IMR-90 (cell line): Measurements from ENCODE around the gene GNB5.

Experiments used
- CEBPB ChIP-seq: IDR thresholded peaks from 2 replicates; pipeline ENCODE4 v1.6.1; 2012; ENCODE audit warnings: low read depth, low read length, improper control_type of control experiment
- CHD1 ChIP-seq: IDR thresholded peaks from 2 replicates; pipeline ENCODE4 v1.6.1; 2012; ENCODE audit warnings: low read depth, low read length, improper control_type of control experiment
- CTCF ChIP-seq: conservative IDR thresholded peaks from 2 replicates; pipeline ENCODE4 v1.5.1; 2012; ENCODE audit warnings: mild to moderate bottlenecking, low read depth, low read length, improper control_type of control experiment
- FOS ChIP-seq: fragments of 150-350 bp; IDR thresholded peaks from 2 replicates; pipeline ENCODE4 v1.6.1; 2016; ENCODE audit warnings: low read depth, low read length
- MAZ ChIP-seq: IDR thresholded peaks from 2 replicates; pipeline ENCODE4 v1.6.1; 2012; ENCODE audit warnings: low read depth, mild to moderate bottlenecking, low read length, improper control_type of control experiment, moderate library complexity, borderline replicate concordance
- MXI1 ChIP-seq: IDR thresholded peaks from 2 replicates; pipeline ENCODE4 v1.6.1; 2012; ENCODE audit warnings: low read depth, mild to moderate bottlenecking, low read length, moderate library complexity, borderline replicate concordance
- NFE2L2 ChIP-seq: fragments of 150-350 bp; IDR thresholded peaks from 2 replicates; pipeline ENCODE4 v1.6.1; 2016; ENCODE audit warnings: low read depth, mild to moderate bottlenecking, low read length
- POLR2A ChIP-seq: IDR thresholded peaks from 2 replicates; pipeline ENCODE4 v1.6.1; 2012; ENCODE audit warnings: mild to moderate bottlenecking, low read depth, low read length
- RCOR1 ChIP-seq: IDR thresholded peaks from 2 replicates; pipeline ENCODE4 v1.6.1; 2012; ENCODE audit warnings: mild to moderate bottlenecking, low read length, improper control_type of control experiment; ENCODE audit not compliant: insufficient replicate concordance

- no peak for TF ChIP-seq CTCF
- TF ChIP-seq FOS = no peak
- no peak for TF ChIP-seq NFE2L2
- no peak for TF ChIP-seq CHD1
- TF ChIP-seq RCOR1 = no peak
- TF ChIP-seq CEBPB = no peak
- no peak for TF ChIP-seq MXI1
- no peak for TF ChIP-seq MAZ
- TF ChIP-seq POLR2A = no peak
These were observed 56.6 kb downstream of the GNB5 start for GRCh38 chr15:52134502-52135144.
